Measurements from ENCODE around the gene APAF1. TPM values are rescaled to one million over a fixed set of nuclear protein-coding genes. Genes with fewer than 3 reads are reported as not detected.
"Not testable (repeated sequence)": the region's sequence is repeated elsewhere in the genome, so short reads cannot be mapped to it uniquely, and the experiment has no call there.

APAF1 gene
- total RNA-seq (36.9 and 37.8 TPM in 2 replicates), polyA plus RNA-seq (9.1 and 9.7 TPM in 2 replicates), polyA minus RNA-seq (10.0 and 11.3 TPM in 2 replicates)
- 29.1 TPM for total RNA-seq (2013)

GRCh38 chr12:98644712-98645571, at the start of gene APAF1, which contains the start of gene IKBIP:
TSS of gene APAF1 (plus strand) at chr12:98645290. CDS start at chr12:98648360, 3,070 bp downstream.
TSS of gene IKBIP (minus strand) at chr12:98644788. CDS start at chr12:98644701, 87 bp downstream.
- Mint-ChIP-seq H3K4me1 (peaks cover 23% of the 10 kb centered on the region), H3K4me3 (peak within 1 kb of the TSS; percentile 96), H3K27me3 (no peaks in the 10 kb centered on the region), H3K27ac (peak within 1 kb of the TSS; percentile 98), H3K9me3 (ENCODE audit: insufficient read depth) (no peaks in the 10 kb centered on the region)
- peaks cover 7 to 10% of the 10 kb centered on the region in 2 experiments for H3K36me3 ChIP-seq (replicated peaks in 1 of 2; ENCODE audit: control extremely low read depth in 1 of 2, control insufficient read depth in 1 of 2, extremely low read depth in 1 of 2, insufficient read depth in 2 of 2, low read length in 1 of 2)
- peak within 1 kb of the TSS; percentile 89 for H3K9ac ChIP-seq (ENCODE audit: low read length)
- H3K9me3 ChIP-seq (ENCODE audit: control extremely low read depth in 1 of 3, control insufficient read depth in 2 of 3, insufficient read depth in 1 of 3, low read length in 2 of 3), result no peaks in the 10 kb centered on the region
- H3K27me3 ChIP-seq (replicated peaks in 1 of 4; ENCODE audit: control extremely low read depth in 1 of 4, control insufficient read depth in 3 of 4, insufficient read depth in 4 of 4, low read length in 3 of 4), result no peaks in the 10 kb centered on the region
- H4K20me1 ChIP-seq (ENCODE audit: control insufficient read depth, insufficient read depth, low read length, poor library complexity, severe bottlenecking), result no peaks in the 10 kb centered on the region
- H3K79me2 ChIP-seq (ENCODE audit: control insufficient read depth, insufficient read depth, low read length), result peaks cover 65% of the 10 kb centered on the region
- peak within 1 kb of the TSS; percentile 77 to 84 for H3K27ac ChIP-seq (ENCODE audit: low read length in 2 of 2)
- DNase-seq (peak; percentile 98), ATAC-seq (ENCODE audit: low read depth) (peak; percentile 88)
- ChIA-PET CTCF (interaction anchor here (1.1 to 4.9 kb wide), 5 partner anchors 18 to 78 kb away, joined by 3 to 29 read pairs (median 5); partner anchors contain the start of gene SLC25A3), POLR2A (interaction anchor here (0.6 to 3.2 kb wide), 5 partner anchors 32 to 130 kb away, joined by 3 to 21 read pairs (median 3); partner anchors contain the start of genes SLC25A3 and TMPO)
- intact Hi-C loops (cut with micrococcal nuclease), result loop anchor here (1.0 to 2.0 kb wide), 9 partner anchors 9 to 1738 kb away; partner anchors contain the start of genes BLTP3B, NEDD1 and SLC25A3
- peak; percentile 1 for TF ChIP-seq CTCF (IDR thresholded peaks at IDR 0.05)
- no peak for TF ChIP-seq EZH2 (IDR thresholded peaks at IDR 0.05; ENCODE audit: borderline replicate concordance, insufficient read depth, low read depth, low read length, poor library complexity, severe bottlenecking)
- peak within 1 kb of the TSS; percentile 95 for H3K4me2 ChIP-seq (replicated peaks; ENCODE audit: low read depth, low read length, poor library complexity, severe bottlenecking)
- H2AFZ ChIP-seq (ENCODE audit: insufficient read depth, low read depth, low read length, poor library complexity, severe bottlenecking), result peak within 1 kb of the TSS; percentile 95
- peak within 1 kb of the TSS; percentile 84 to 99 (median 92) for H3K4me3 ChIP-seq (ENCODE audit: control extremely low read depth in 1 of 5, extremely low read depth in 1 of 5, insufficient read depth in 1 of 5, low read depth in 2 of 5, low read length in 4 of 5)
- H3K4me1 ChIP-seq (ENCODE audit: control insufficient read depth in 2 of 2, insufficient read depth in 2 of 2, low read length in 2 of 2), result peaks cover 13 to 14% of the 10 kb centered on the region in 2 donors
- under 1% methylated on average over 91 of the region's 91 CpGs for WGBS (ENCODE audit: insufficient coverage)

GRCh38 chr12:98597313-98597712, 47.8 kb upstream of the APAF1 start:
- H3K27ac ChIP-seq (ENCODE audit: low read length in 2 of 2); DNase-seq; intact Hi-C loops (cut with micrococcal nuclease); H3K9me3 Mint-ChIP-seq (ENCODE audit: insufficient read depth); H3K27me3 ChIP-seq (replicated peaks in 1 of 4; ENCODE audit: control extremely low read depth in 1 of 4, control insufficient read depth in 3 of 4, insufficient read depth in 4 of 4, low read length in 3 of 4); H3K9ac ChIP-seq (ENCODE audit: low read length); H3K9me3 ChIP-seq (ENCODE audit: control extremely low read depth in 1 of 3, control insufficient read depth in 2 of 3, insufficient read depth in 1 of 3, low read length in 2 of 3); POLR2A ChIA-PET; H3K4me2 ChIP-seq (replicated peaks; ENCODE audit: low read depth, low read length, poor library complexity, severe bottlenecking); H3K4me3 Mint-ChIP-seq; H2AFZ ChIP-seq (ENCODE audit: insufficient read depth, low read depth, low read length, poor library complexity, severe bottlenecking); H4K20me1 ChIP-seq (ENCODE audit: control insufficient read depth, insufficient read depth, low read length, poor library complexity, severe bottlenecking); H3K27me3 Mint-ChIP-seq; H3K4me3 ChIP-seq (ENCODE audit: control extremely low read depth in 1 of 5, extremely low read depth in 1 of 5, insufficient read depth in 1 of 5, low read depth in 2 of 5, low read length in 4 of 5); H3K27ac Mint-ChIP-seq; ATAC-seq (ENCODE audit: low read depth): not testable (repeated sequence)
- Histone ChIP-seq H3K36me3 (replicated peaks in 1 of 2; ENCODE audit: control extremely low read depth in 1 of 2, control insufficient read depth in 1 of 2, extremely low read depth in 1 of 2, insufficient read depth in 2 of 2, low read length in 1 of 2) (peaks cover 7 to 66% of the 10 kb centered on the region in 2 experiments), H3K4me1 (ENCODE audit: control insufficient read depth in 2 of 2, insufficient read depth in 2 of 2, low read length in 2 of 2) (peaks cover 20 to 25% of the 10 kb centered on the region in 2 donors), H3K79me2 (ENCODE audit: control insufficient read depth, insufficient read depth, low read length) (peaks cover 49% of the 10 kb centered on the region)
- peaks cover 34% of the 10 kb centered on the region for H3K4me1 Mint-ChIP-seq
- WGBS (ENCODE audit: insufficient coverage), result no CpG with 5 or more reads among the region's 5 CpGs
- CTCF ChIA-PET, result interaction anchor here (0.5 to 5.3 kb wide), 7 partner anchors 10 to 56 kb away, joined by 3 to 28 read pairs (median 3); no protein-coding TSS in a partner anchor
